NCI-H1105 (cell line): ENCODE results near the gene CRBN.

Experiments used
- DNase-seq: peaks from one replicate; lab custom pipeline; 2025; lab: John Stamatoyannopoulos, UW

CRBN gene

DNA sequence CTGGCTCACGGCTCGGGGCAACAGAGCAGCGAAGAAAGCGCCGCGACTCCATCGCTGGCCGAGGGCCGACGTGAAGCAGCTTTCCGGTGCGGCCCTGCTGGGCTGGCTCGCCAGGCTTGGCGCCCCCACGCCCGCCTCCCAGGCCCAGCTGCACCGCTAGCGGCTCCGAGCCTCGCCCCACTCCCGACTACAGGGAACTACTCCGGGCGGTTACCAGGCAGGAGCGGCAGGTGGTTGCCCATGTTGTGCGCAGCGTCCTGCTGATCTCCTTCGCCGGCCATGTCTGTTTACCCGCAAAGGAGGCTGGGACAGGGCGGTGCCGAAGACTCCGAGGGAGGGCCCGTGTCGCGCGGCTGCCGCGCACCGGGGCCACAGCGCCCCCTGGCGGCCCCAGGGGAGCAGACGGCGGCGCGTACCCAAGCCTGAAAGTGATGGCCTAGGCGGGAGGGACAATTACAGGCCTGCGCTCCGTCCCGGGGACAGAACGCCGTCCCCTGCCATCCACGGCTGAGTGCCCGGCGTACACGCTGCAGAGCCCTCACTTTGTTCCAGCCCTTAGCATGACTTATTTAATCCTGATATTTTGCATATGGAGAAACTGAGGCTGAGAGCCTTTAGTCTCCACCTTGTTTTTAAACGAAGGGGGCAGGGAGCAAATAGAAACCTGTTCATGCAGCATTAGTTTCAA, at the start of gene CRBN:
CRBN (minus strand) TSS at position 285 of the 688 bp plus-strand sequence; CDS start at position 281, 4 bp downstream.
- DNase-seq: peak; percentile 63

DNA sequence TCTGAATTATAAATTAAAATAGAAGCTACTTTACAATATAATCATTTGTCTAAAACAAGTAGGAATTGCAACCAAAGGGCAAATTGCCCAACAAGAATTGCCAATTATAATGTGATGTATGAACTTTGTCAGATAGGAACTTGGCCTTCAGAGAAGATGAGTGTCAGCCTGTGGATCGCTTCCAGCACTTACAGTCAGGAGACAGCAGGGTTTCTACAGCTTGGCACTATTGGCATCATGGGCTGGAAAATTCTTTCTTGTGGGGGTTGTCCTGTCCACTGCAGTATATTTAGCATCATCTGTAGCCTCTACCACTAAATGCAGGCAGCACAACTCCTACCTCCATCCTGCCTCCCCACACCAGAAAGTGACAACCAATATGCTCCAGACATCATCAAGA, 48.1 kb upstream of the CRBN start:
- DNase-seq: no peak

DNA sequence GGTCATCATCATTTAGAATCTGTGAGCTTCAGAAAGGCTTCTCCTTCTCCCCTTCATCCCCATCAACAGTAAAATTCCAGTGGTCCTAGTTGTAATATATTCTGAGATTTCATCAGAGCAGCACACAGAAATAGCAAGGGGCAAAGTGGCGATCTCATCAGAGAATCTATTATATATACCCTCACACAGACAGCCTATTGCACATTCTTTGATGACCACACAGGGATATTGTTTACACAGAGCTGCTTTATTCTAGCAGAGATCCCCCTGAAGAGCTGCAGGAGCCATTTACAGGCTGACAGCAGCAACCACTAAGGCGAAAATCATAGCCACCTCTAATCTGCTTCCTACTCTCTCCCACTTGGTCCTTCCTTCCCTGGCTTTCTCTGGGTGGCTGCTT, 42.0 kb upstream of the CRBN start:
- DNase-seq: no peak

DNA sequence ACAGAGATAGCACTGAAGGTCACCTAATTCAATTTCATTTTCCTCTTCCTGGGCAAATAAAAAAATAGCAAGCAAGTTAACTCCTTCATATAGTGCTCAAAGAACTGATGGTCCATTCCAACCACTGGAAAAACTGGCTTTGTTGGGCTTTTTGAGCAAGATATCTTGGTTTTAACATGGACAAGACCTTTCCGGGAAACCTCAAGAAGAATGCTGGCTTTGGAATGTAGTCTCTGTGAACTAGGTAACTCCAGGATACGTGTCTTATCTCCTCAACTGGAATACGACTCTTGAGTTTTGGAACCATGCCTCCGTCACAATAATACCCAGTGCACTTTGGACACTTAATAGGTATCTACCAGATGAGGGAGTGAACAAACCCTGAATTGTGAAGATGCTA, 36.9 kb upstream of the CRBN start:
- DNase-seq: no peak

DNA sequence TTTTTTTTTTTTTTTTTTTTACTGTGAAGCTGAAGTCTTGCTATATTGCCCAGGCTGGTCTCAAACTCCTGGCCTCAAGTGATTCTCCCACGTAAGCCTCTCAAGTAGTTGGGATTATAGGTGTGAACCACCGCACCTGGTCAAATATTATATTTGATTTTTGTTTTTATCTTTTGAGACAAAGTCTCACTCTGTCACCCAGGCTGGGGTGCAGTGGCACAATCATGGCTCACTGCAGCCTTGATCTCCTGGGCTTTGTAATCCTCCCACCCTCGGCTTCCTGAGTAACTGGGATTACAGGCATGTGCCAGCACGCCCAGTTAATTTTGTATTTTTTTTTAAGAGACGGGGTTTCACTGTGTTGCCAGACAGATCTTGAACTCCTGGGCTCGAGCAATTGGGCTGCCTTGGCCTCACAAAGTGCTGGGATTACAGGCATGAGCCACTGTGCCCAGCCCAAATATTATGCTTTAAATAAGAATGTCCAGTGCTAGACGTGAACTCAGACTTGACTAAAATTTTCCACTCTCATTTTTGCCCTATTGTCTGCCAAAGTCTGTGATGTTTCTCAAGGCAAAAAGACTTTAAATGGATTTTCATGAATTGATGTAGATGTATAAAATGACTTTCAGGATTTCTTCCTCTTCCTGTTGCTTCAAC, 33.4 kb upstream of the CRBN start:
- DNase-seq: no peak

DNA sequence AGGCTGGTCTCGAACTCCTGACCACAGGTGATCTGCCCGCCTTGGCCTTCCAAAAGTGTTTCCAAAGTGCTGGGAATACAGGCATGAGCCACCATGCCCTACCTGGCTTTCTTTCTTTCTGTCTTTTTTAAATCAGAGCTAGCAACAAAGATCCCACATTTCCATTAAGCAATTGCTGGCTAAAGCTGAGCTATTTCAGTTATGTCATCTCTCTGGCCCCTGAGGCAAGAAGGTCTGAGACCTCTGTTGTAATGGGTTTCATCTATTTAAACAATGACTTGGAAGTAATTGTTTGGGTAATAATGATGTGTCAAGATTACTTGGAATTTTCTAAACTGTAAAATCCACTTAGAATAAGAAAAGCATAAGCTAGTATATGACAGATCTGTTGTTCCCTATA, 30.2 kb upstream of the CRBN start:
- DNase-seq: no peak

DNA sequence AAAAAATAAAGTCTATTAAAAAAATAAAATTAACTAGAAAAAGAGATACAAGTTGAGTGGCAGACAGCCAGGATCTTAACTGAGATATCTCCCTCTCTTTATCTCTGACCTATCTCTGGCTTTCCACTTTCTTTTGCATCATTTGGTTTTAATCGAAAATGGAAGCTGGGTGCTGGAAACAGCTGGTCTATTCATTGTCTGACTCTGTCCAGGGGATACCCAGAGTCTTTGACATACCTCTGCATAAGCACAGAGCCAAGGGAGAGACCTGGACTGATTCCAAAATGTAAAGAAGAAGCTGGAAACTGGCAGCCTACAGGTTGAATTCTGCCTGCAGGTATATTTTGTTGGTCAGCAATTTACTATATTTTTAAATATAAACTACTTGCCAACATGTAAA, 29.6 kb upstream of the CRBN start:
- DNase-seq: no peak

DNA sequence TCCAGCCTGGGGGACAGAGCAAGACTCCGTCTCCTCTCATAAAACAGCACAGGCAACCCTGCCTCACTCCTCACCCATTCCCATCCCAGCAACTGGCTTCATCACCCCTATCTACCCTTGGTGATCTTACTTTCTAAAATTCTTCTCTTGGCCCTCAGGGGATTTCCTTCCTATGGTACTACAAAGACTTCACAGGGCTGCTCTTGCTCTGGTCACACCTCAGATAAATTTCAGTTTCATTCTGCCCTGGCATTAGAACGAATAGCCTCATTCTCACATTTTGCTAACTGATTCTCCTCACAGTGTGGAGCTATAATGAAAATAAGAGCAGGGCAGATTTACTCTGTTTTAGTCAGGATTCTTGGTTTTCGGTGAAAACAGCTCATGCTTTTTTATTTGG, 22.1 kb upstream of the CRBN start:
- no peak for DNase-seq

DNA sequence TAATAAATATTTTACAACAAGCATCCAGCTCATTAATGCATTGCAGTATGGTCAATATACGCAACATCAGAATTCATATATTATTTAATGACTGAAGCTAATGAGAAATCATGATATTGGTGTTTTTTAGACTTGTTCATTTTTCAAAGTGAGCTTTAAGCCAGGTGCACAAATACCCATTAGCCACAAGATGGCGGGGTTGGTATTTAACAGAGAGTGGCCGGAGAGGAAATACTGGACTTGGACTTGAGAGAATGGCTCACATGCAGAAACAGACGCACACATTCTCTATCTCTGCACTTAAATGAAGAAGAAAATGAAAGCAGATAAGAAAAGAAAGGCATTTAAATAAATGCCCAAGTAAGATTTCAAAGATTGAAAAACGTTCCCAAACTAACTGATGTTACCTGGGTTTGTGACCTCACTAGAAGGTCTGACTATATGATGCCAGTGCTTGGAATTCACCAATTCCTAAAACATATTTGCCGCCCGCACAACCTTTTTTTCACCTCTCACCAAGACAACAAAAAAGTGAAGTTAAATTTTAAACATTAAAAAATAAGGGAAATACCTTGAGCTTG, 21.2 kb upstream of the CRBN start:
- peak; percentile 50 for DNase-seq

DNA sequence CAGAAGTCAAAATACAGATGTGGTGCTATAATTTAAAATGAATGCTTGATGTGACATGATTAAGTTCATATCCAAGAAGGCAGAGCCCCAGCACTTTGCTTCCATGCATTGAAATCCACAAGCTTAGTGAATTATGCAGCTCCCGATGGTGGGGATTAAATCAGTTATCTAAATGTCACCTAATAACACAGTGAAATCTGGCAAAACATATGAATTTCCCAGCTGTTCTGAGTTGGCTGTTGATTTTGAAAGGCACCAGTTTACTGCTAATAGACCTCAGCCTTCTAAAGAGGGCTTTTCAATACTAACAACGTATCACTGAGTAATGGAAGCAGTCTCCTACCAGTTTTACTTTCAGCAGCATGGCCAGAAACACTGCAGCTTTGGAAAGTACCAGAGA, 19.8 kb upstream of the CRBN start:
- no peak for DNase-seq

DNA sequence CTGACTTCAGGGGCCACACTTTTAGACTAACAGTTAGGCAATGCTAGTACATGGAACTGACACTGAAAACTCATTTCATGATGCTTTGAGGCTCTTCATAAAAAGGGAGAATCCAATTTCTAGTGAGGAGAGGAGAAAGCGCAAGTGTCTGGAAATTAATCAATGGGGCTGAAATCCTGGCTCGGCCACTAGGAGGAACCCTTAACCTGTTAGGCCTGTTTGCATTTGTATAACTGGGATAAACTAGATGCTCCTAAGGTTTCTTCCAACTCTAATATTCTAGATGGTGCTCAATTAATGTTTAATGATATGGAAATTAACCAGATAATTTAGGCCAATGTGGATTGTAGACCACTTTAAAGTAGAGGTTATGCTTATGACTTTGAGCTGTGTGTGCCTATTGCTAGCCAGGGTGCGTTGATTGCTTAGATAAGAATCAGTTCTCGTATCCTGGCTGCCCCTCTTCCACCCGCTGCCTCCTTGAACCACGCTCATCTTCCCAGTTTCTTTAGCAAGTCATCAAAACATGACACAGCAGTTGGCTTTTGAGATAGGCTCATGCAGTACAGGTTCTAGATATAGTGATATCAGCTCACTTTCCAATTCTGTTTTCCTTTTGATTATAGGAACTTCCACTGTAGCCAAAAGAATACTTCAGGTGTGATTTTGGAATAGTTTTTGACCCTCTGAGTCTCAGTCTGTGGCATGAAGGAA, 16.8 kb upstream of the CRBN start:
- no peak for DNase-seq

DNA sequence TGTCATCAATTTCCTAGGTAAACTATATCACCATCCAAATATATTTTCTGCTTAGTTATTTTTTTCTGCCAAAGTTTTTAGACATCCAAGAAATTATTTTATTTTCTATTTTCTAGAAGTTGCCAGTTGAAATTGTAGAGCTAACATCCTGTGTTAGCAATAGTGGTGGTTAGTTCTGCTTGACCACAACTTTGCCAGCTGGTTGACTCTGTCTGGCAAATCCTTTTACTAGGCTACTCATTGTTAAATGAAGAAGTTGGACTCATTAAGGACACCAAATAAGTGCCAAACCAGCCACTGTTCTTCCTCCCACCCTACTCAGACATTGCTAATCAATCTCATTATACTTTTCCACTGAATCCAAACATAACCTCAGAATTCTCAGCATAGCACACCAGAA, 15.4 kb upstream of the CRBN start:
- DNase-seq: no peak

DNA sequence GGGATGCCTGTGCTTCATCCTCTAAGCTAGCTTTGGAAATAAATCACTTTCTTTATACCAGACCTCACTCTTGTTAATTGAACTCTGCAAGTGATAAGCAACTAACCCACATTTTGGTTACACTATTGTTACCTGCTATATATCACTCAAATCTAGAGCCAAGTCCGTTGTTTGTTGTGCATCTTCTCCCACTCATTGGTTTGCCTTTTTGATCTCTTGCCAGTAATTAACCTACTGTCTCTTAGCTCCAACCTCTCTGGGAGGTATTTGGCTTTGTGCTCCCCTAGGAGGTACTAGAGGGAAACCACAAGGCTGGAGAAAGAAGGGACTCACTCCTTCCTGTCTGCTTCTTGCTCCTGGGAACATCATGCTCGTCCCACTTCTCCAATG, 12.8 kb upstream of the CRBN start:
- DNase-seq: no peak

DNA sequence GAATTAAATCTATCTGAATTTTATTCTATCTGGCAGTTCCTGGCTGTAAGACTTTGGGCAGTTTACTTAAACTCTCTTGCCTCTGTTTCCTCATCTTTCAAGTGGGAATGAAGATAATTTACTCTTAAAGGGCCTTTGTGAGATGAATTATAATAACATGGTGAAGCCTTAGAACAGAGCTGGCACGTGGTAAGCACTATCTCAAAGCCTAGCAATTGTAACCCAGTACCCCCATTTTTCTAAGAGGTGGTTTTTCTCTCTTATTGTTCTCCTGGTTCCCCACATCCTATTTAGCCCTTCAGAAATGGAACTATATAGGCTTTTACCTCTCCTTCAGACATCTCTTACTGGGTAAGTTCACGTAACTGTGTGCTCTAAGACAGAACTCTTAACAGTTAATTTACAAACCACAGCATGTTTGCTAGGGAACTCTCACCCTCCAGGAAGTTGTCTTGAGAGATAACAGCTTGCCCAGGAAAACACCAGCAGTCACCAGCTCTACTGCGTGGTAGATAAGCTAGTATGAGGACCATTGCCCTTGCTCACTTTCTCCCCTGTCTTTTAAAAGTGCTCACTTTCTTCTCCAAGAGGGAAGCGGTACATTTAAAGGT, 12.3 kb upstream of the CRBN start:
- no peak for DNase-seq

DNA sequence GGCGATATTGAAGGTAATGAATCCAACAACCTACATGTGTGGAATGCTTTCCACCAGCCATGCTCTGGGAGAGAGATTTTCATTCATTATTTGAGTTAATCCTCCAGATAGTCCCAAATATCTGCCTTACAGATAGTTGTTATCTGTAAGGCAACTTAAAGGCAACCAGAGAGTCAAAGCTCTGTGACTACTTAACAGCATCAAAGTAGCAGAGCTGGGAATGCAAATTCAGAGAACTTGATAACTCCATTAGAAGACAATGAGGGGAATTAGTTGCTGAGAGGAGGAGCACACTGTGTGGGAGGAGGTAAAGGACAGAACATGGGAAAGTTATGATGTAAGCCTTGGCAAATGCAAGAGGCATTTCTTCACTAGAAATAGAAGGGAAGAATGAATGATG, 10.5 kb upstream of the CRBN start:
- no peak for DNase-seq

DNA sequence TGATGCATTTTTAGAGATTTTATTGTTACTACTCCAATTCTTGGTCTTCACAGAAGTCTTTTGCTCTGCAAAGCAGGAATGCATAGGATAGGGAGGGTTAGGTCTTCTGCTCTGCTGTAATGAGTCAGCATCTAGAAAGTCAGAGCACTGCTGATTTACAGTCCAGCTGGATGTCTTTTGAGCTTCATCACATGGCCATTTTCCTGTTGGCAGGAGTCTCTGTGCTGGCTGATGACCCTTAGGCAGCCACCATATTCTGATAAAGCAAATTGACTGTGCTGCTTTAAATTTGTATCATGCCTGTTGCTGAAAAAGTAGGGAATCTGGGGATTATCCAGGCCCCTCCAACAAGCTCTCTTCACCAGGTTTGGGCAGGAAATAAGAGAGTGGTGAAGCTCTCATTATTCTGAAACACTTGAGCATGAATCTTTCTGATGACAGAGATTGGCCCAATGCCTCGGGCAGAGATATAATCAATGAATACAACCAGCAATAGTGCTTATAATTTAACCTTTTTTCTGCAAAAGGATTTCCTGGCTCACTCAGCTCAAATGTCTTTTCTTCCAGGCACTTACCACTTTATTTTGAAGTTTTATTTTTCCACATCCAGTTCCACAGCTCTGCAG, 9.7 kb upstream of the CRBN start:
- no peak for DNase-seq

DNA sequence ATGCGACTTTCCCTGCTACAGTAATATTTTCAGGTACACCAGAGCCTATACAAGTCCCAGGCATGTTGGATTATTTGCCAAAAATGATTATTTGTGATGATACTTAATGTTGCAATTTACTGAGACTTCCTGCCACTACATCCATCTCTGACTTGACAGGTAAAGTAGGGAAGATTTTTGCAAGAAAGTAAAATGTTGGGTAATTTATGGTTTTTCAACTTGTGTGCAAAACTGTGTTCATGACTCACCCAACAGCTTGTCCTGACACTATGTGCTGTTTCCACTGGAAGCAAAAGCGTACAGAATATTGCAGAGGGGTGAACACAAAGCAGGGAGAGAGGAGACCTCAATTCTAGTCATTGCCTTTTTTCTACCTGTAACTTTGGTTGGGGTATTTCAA, 5.4 kb upstream of the CRBN start:
- DNase-seq: no peak

DNA sequence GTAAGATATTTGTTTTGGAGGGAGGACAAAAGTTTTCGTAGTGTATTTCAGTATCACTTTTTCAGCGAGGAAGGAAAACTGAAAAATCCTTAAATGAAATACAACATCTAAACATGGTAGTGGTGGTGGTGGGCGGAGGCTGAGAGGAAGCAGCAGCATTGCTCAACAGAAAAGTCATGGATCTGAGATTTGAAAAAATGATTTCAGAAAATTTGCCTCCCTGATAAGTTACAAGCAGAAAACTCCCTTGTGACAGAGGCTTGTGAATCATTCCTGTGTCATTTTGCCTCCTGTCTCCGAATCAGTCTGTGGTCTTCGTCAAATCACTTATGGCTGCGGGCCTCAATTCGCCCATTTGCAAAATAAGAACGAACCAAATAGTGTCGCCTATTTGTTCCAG, 965 bp upstream of the CRBN start:
- no peak for DNase-seq

DNA sequence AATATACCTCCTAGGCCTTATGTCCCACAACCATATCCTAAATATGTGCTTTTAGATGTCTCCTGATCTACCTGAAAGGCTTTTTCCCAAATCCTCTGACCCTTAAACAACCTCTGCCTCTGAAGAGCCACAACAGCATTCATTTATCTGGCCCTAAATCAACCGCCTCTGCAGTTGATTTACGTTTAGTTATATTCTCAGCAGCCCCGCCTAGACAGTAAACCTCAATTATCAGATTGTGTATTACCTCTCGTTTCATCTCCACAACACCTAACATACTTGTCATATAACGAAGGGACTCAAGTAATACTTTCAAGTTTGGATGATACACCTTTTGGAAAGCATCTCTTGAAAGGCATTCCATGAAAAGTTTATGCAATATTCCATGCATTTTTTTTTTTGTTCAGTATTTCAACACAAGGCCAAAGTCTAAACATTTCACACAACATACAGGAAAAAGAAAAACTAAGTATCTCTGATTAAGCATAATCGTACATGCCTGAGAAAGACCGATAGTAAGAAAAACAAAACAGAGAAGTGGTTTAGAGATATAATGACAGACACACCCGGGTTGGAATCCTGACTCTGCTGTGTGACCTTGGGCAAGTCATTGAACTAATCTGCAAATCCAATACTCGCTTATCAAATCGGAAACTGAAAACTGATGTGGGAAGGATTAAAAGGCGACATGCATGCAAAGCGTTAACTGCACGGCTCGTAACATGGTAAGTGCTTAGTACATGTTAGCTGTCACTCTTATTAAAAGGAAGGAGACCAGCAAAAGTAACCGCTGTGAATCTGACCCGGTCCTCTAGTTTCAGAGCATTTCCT, 778 bp downstream of the CRBN start:
- no peak for DNase-seq

DNA sequence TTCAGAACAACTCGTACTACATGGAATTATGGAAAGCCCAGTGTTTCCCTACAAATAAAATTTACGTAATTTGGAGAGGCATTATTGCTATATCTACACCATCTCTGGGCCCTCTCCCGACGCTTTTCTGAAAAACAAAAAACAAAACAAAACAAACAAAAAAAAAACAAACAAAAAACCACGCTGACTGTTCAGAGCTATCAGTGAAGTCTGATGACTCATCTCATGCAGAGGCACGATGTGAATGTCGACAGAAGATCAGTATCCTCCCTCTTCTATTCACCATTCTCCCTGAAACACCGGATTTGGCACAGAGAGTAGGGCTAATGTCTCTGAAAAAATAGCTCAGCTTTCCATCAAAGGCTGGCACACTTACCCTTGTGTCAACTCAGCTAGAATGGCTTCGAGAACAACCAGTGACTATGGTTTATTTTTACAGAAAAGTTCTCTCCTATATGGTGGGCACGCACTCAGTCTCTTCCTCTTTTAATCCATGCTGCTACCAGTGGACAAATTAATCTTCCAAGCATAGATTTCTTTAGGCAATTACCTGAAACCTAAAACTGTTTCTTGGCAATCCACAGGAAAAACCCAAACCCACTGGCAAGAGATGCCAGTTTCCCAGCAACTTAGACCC, 1.5 kb downstream of the CRBN start:
- DNase-seq: no peak

DNA sequence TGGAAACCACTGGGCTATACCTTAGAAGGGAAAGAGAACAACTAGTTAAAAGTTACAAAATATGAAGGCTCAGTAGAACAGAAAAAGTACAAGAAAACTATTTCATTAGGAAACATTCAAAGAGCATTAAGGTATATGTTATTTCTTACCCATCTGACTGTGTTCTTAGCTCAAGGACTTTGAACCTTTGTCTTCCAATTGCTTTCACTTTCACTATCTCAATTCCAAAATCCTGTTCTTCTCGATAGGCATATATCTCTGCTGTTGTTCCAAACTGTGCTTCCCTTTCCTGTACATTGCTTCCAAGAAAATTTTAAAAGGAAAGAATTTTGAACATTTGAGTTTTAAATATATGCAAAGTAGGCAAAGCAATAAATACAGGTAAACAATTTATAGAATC, 6.9 kb downstream of the CRBN start:
- no peak for DNase-seq
